PFSK-1 (cell line): ENCODE measurements around the gene TRPM3.

Experiments
- POLR2AphosphoS5 ChIP-seq: IDR thresholded peaks from 2 replicates; pipeline ENCODE4 v1.6.1; 2012; ENCODE audit warnings: low read depth, mild to moderate bottlenecking, control low read depth, low read length, moderate library complexity
- SIN3A ChIP-seq: IDR thresholded peaks from 2 replicates; pipeline ENCODE4 v1.6.1; 2012; ENCODE audit warnings: mild to moderate bottlenecking, low read length, moderate library complexity, borderline replicate concordance; ENCODE audit not compliant: insufficient read depth
- TAF1 ChIP-seq: IDR thresholded peaks from 2 replicates; pipeline ENCODE4 v1.6.1; 2012; ENCODE audit warnings: low read length, control low read depth, borderline replicate concordance; ENCODE audit not compliant: insufficient read depth
- TF ChIP-seq, protein P1 (sequence below), 2 experiments: IDR thresholded peaks; 2 replicates each; pipeline versions ENCODE4 v1.6.1 to v1.8.0; 2011 to 2012; ENCODE audit warnings: low read depth in 2 of 2, low read length in 2 of 2, control low read depth in 1 of 2, inconsistent platforms in 1 of 2, mild to moderate bottlenecking in 1 of 2, moderate library complexity in 1 of 2; ENCODE audit not compliant: insufficient read depth in 1 of 2

DNA sequence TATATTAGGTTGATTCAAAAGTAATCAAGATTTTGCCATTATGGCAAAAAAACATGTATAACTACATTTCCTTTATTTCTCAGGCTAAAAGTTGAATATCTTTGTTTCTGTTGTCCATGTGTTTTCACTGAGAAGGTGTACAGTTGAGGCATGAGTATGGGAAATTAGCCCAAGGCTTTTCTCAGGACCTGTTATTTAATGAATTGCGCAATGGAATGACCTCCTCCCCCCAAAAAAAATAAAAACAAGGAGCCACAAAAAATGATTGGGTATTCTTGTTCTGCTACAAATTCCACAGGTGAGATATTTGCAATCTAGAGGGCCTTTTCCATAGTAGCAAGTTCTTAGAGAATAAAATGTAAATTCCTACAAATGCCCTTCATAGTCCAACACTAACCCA, 186.8 kb downstream of the TRPM3 start:
- TF ChIP-seq POLR2AphosphoS5 (no peak), SIN3A (no peak), TAF1 (no peak)
- TF ChIP-seq, protein P1, sequence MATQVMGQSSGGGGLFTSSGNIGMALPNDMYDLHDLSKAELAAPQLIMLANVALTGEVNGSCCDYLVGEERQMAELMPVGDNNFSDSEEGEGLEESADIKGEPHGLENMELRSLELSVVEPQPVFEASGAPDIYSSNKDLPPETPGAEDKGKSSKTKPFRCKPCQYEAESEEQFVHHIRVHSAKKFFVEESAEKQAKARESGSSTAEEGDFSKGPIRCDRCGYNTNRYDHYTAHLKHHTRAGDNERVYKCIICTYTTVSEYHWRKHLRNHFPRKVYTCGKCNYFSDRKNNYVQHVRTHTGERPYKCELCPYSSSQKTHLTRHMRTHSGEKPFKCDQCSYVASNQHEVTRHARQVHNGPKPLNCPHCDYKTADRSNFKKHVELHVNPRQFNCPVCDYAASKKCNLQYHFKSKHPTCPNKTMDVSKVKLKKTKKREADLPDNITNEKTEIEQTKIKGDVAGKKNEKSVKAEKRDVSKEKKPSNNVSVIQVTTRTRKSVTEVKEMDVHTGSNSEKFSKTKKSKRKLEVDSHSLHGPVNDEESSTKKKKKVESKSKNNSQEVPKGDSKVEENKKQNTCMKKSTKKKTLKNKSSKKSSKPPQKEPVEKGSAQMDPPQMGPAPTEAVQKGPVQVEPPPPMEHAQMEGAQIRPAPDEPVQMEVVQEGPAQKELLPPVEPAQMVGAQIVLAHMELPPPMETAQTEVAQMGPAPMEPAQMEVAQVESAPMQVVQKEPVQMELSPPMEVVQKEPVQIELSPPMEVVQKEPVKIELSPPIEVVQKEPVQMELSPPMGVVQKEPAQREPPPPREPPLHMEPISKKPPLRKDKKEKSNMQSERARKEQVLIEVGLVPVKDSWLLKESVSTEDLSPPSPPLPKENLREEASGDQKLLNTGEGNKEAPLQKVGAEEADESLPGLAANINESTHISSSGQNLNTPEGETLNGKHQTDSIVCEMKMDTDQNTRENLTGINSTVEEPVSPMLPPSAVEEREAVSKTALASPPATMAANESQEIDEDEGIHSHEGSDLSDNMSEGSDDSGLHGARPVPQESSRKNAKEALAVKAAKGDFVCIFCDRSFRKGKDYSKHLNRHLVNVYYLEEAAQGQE (IDR thresholded peaks at IDR 0.05; ENCODE audit: insufficient read depth in 1 of 2, low read depth in 2 of 2, low read length in 2 of 2): no peak
